ENCODE measurements around the gene FAM217B. TPM values are rescaled to one million over a fixed set of nuclear protein-coding genes. Genes with fewer than 3 reads are reported as not detected.

The FAM217B gene
- total RNA-seq, 2 experiments from 2014 or later, result 17.6 to 18.7 TPM

GRCh38 chr20:59985864-59986263 is 45.7 kb downstream of the FAM217B start:
- H3K27ac Mint-ChIP-seq, result no peak overlapping the region

GRCh38 chr20:59987135-59987534 is 46.9 kb downstream of the FAM217B start:
- ATAC-seq (no peak), DNase-seq (no peak)
- POLR2A ChIA-PET, result no interaction called here
- no peaks in the 10 kb centered on the region for H3K4me1 Mint-ChIP-seq (ENCODE audit: low read depth)
- CTCF ChIA-PET, result no interaction called here
- H3K36me3 Mint-ChIP-seq (ENCODE audit: low read depth), result peaks cover 5% of the 10 kb centered on the region
- intact Hi-C loops (cut with micrococcal nuclease), result no loop called here
- H3K27me3 Mint-ChIP-seq, result no peaks in the 10 kb centered on the region
- no peaks in the 10 kb centered on the region for H3K9me3 Mint-ChIP-seq
- no peak for TF ChIP-seq CTCF (IDR thresholded peaks at IDR 0.05)
- no peak overlapping the region for H3K27ac Mint-ChIP-seq
- H3K4me3 Mint-ChIP-seq, result no peak overlapping the region

More at GRCh38 chr20:59985864-59986263, 45.7 kb downstream of the FAM217B start:
- Mint-ChIP-seq H3K9me3 (no peaks in the 10 kb centered on the region), H3K4me3 (no peak overlapping the region), H3K4me1 (ENCODE audit: low read depth) (no peaks in the 10 kb centered on the region), H3K27me3 (no peaks in the 10 kb centered on the region), H3K36me3 (ENCODE audit: low read depth) (peaks cover 5% of the 10 kb centered on the region)
- ATAC-seq, result no peak
- CTCF ChIA-PET, result interaction anchor here (1.5 kb wide), 1 partner anchor 71 kb away, joined by 3 read pairs; no protein-coding TSS in a partner anchor
- intact Hi-C loops (cut with micrococcal nuclease), result no loop called here
- DNase-seq, result peak; percentile 37
- POLR2A ChIA-PET, result no interaction called here
- no peak for TF ChIP-seq CTCF (IDR thresholded peaks at IDR 0.05)

GRCh38 chr20:59988141-59988540 is 48.0 kb downstream of the FAM217B start:
- CTCF ChIA-PET, result no interaction called here
- Mint-ChIP-seq H3K27ac (no peak overlapping the region), H3K27me3 (no peaks in the 10 kb centered on the region), H3K36me3 (ENCODE audit: low read depth) (peaks cover 4% of the 10 kb centered on the region), H3K9me3 (no peaks in the 10 kb centered on the region), H3K4me1 (ENCODE audit: low read depth) (no peaks in the 10 kb centered on the region), H3K4me3 (no peak overlapping the region)
- no peak for DNase-seq
- intact Hi-C loops (cut with micrococcal nuclease), result no loop called here
- no peak for TF ChIP-seq CTCF (IDR thresholded peaks at IDR 0.05)
- POLR2A ChIA-PET, result no interaction called here
- ATAC-seq, result no peak

- intact Hi-C loops (cut with micrococcal nuclease), result no loop called here
- TF ChIP-seq CTCF (IDR thresholded peaks at IDR 0.05), result no peak
- Mint-ChIP-seq H3K9me3 (no peaks in the 10 kb centered on the region), H3K27me3 (peaks cover 3% of the 10 kb centered on the region), H3K4me3 (no peak overlapping the region), H3K36me3 (ENCODE audit: low read depth) (peaks cover 4% of the 10 kb centered on the region), H3K27ac (no peak overlapping the region), H3K4me1 (ENCODE audit: low read depth) (no peaks in the 10 kb centered on the region)
- ChIA-PET POLR2A (interaction anchor here (1.0 kb wide), 1 partner anchor 12 kb away, joined by 4 read pairs; no protein-coding TSS in a partner anchor), CTCF (interaction anchor here (1.0 to 1.2 kb wide), 2 partner anchors 9 to 52 kb away, joined by 3 read pairs; partner anchors contain the start of genes FAM217B and PPP1R3D)
- ATAC-seq (no peak), DNase-seq (no peak)
Observed at GRCh38 chr20:59992526-59993084, 52.4 kb downstream of the FAM217B start.

GRCh38 chr20:59993736-59994430 is 53.7 kb downstream of the FAM217B start:
- POLR2A ChIA-PET, result no interaction called here
- no peak overlapping the region for H3K27ac Mint-ChIP-seq
- no peak for TF ChIP-seq CTCF (IDR thresholded peaks at IDR 0.05)

More at GRCh38 chr20:59993736-59994430, 53.7 kb downstream of the FAM217B start:
- ATAC-seq (no peak), DNase-seq (no peak)
- no peaks in the 10 kb centered on the region for H3K4me1 Mint-ChIP-seq (ENCODE audit: low read depth)
- H3K27me3 Mint-ChIP-seq, result peaks cover 3% of the 10 kb centered on the region
- H3K36me3 Mint-ChIP-seq (ENCODE audit: low read depth), result peaks cover 4% of the 10 kb centered on the region
- intact Hi-C loops (cut with micrococcal nuclease), result no loop called here
- H3K4me3 Mint-ChIP-seq, result no peak overlapping the region
- no peaks in the 10 kb centered on the region for H3K9me3 Mint-ChIP-seq
- CTCF ChIA-PET, result no interaction called here
